Activated naive CD8-positive, alpha-beta T cell (primary cell): ENCODE data around the gene EGR4.
"Not testable (repeated sequence)": the region's sequence is repeated elsewhere in the genome, so short reads cannot be mapped to it uniquely, and the experiment has no call there.

ENCODE experiments used
- H3K27ac Mint-ChIP-seq: one replicate; pipeline ENCODE4 v1.8.0; 2021; ENCODE audit warnings: mixed read lengths
- H3K27me3 Mint-ChIP-seq: one replicate; pipeline ENCODE4 v1.8.0; 2021; ENCODE audit warnings: mixed read lengths
- H3K36me3 Mint-ChIP-seq: one replicate; pipeline ENCODE4 v1.8.0; 2021; ENCODE audit warnings: mixed read lengths
- H3K4me1 Mint-ChIP-seq: one replicate; pipeline ENCODE4 v1.8.0; 2021; ENCODE audit warnings: low read depth, mixed read lengths
- H3K4me3 Mint-ChIP-seq: one replicate; pipeline ENCODE4 v1.8.0; 2021; ENCODE audit warnings: mild to moderate bottlenecking, mixed read lengths
- H3K9me3 Mint-ChIP-seq: one replicate; pipeline ENCODE4 v1.8.0; 2021; ENCODE audit warnings: low read depth, mixed read lengths

The EGR4 gene

GRCh38 chr2:73262691-73263429 lies 30.5 kb downstream of the EGR4 start:
- not testable (repeated sequence) for H3K9me3 Mint-ChIP-seq, H3K27me3 Mint-ChIP-seq, H3K27ac Mint-ChIP-seq, H3K36me3 Mint-ChIP-seq, H3K4me3 Mint-ChIP-seq
- H3K4me1 Mint-ChIP-seq = peaks cover 12% of the 10 kb centered on the region

GRCh38 chr2:73262108-73262651 lies 31.2 kb downstream of the EGR4 start:
- no peak overlapping the region for H3K4me3 Mint-ChIP-seq
- no peak overlapping the region for H3K27ac Mint-ChIP-seq
- H3K36me3 Mint-ChIP-seq = peaks cover 5% of the 10 kb centered on the region
- no peaks in the 10 kb centered on the region for H3K27me3 Mint-ChIP-seq
- peaks cover 6% of the 10 kb centered on the region for H3K4me1 Mint-ChIP-seq
- no peaks in the 10 kb centered on the region for H3K9me3 Mint-ChIP-seq

DNA sequence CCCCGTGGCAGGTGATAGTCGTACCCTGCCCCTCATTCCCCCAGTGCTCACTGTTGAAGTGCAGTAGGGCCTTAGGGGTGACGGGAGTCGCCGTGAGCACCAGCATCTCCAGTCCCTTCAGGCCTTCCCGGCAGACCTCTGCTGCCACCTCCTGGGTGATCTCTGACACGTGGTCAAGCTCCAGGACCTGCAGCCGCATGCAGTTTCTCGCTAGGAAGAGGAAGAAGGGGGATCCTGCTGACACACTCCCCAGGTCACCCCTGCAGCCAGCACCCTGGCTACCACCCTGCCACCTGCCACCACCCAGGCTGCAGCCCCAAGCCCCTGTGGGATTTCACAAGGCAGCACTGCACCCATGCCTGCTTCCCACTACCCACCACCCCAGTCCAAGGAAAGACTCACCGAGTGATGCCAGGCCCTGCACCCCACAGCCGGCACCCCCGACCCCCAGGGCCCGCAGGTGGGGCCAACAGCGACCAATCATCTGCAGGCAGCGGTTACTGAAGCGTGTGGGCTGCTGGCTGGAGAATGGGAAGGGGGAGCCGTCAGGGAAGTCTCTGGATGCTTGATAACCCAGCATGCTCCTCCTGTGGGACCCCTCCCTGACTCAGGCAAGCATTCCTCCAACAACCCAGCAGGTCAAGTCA lies 32.9 kb downstream of the EGR4 start:
- Mint-ChIP-seq H3K36me3 (peaks cover 2% of the 10 kb centered on the region), H3K4me3 (no peak overlapping the region), H3K27me3 (no peaks in the 10 kb centered on the region), H3K4me1 (peaks cover 2% of the 10 kb centered on the region), H3K9me3 (no peaks in the 10 kb centered on the region), H3K27ac (no peak overlapping the region)

GRCh38 chr2:73259704-73260337 lies 33.5 kb downstream of the EGR4 start:
- Mint-ChIP-seq H3K4me3 (no peak overlapping the region), H3K4me1 (peaks cover 2% of the 10 kb centered on the region), H3K27ac (no peak overlapping the region), H3K36me3 (peaks cover 2% of the 10 kb centered on the region), H3K27me3 (no peaks in the 10 kb centered on the region), H3K9me3 (no peaks in the 10 kb centered on the region)

- no peak overlapping the region for H3K27ac Mint-ChIP-seq
- peaks cover 2% of the 10 kb centered on the region for H3K36me3 Mint-ChIP-seq
- H3K4me1 Mint-ChIP-seq = peaks cover 2% of the 10 kb centered on the region
- H3K9me3 Mint-ChIP-seq = no peaks in the 10 kb centered on the region
- H3K27me3 Mint-ChIP-seq = no peaks in the 10 kb centered on the region
- H3K4me3 Mint-ChIP-seq = no peak overlapping the region
Measured at GRCh38 chr2:73259276-73259675, 34.1 kb downstream of the EGR4 start.

- Mint-ChIP-seq H3K36me3 (peaks cover 2% of the 10 kb centered on the region), H3K9me3 (no peaks in the 10 kb centered on the region), H3K27ac (no peak overlapping the region), H3K27me3 (no peaks in the 10 kb centered on the region), H3K4me1 (peaks cover 2% of the 10 kb centered on the region), H3K4me3 (no peak overlapping the region)
Measured at GRCh38 chr2:73258913-73259215, 34.5 kb downstream of the EGR4 start.

GRCh38 chr2:73258186-73258912 lies 35.0 kb downstream of the EGR4 start:
- H3K4me1 Mint-ChIP-seq = peaks cover 2% of the 10 kb centered on the region
- no peak overlapping the region for H3K4me3 Mint-ChIP-seq
- no peaks in the 10 kb centered on the region for H3K27me3 Mint-ChIP-seq
- H3K27ac Mint-ChIP-seq = no peak overlapping the region
- H3K36me3 Mint-ChIP-seq = peaks cover 2% of the 10 kb centered on the region
- no peaks in the 10 kb centered on the region for H3K9me3 Mint-ChIP-seq

GRCh38 chr2:73257425-73258125 lies 35.8 kb downstream of the EGR4 start:
- Mint-ChIP-seq H3K27me3 (no peaks in the 10 kb centered on the region), H3K4me3 (no peak overlapping the region), H3K27ac (no peak overlapping the region), H3K4me1 (peaks cover 2% of the 10 kb centered on the region), H3K9me3 (no peaks in the 10 kb centered on the region), H3K36me3 (peaks cover 2% of the 10 kb centered on the region)

- Mint-ChIP-seq H3K27ac (peak overlapping the region; percentile 73), H3K9me3 (no peaks in the 10 kb centered on the region), H3K27me3 (no peaks in the 10 kb centered on the region), H3K36me3 (peaks cover 2% of the 10 kb centered on the region), H3K4me3 (no peak overlapping the region), H3K4me1 (peaks cover 2% of the 10 kb centered on the region)
Measured at GRCh38 chr2:73257021-73257420, 36.3 kb downstream of the EGR4 start.

- Mint-ChIP-seq H3K27ac (no peak overlapping the region), H3K4me3 (no peak overlapping the region), H3K9me3 (no peaks in the 10 kb centered on the region), H3K36me3 (peaks cover under 1% of the 10 kb centered on the region), H3K27me3 (no peaks in the 10 kb centered on the region), H3K4me1 (peaks cover 2% of the 10 kb centered on the region)
Measured at GRCh38 chr2:73256618-73256922, 36.8 kb downstream of the EGR4 start.

DNA sequence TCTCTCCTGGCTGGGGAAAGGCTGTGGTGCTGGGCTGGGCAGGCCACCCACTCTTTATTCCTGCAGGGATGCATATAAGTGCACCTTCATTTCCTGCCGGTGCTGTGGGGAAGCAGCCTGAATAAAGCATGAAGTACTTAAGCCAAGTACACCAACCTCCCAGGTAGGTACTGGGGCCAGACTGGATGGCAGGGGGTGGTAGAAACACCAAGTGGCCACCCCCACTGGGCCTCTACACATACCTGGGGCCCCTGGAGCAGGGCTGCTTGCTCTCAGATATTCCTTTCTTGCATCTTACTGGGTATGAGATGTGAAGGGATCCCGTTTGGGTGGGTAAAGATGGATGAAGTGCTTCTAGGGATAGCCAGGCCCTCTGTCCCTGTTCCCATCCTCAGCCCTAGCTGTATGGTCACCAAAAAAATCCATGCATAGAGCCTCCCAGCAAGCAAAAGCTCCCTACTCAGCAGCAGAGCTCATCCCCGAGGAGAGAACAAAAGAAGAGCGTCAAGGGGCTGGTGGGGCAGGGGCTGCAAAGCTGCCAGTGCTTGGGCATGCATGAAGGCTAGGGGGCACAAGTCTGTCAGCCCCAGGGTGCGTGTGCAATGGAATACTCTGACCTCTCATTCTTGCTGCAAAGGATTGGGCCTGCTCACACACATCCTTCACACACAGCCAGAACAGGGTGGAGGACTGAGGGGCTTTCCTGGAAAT lies 37.3 kb downstream of the EGR4 start:
- no peaks in the 10 kb centered on the region for H3K9me3 Mint-ChIP-seq
- peaks cover 2% of the 10 kb centered on the region for H3K4me1 Mint-ChIP-seq
- H3K27me3 Mint-ChIP-seq = no peaks in the 10 kb centered on the region
- H3K4me3 Mint-ChIP-seq = no peak overlapping the region
- H3K27ac Mint-ChIP-seq = no peak overlapping the region
- no peaks in the 10 kb centered on the region for H3K36me3 Mint-ChIP-seq

DNA sequence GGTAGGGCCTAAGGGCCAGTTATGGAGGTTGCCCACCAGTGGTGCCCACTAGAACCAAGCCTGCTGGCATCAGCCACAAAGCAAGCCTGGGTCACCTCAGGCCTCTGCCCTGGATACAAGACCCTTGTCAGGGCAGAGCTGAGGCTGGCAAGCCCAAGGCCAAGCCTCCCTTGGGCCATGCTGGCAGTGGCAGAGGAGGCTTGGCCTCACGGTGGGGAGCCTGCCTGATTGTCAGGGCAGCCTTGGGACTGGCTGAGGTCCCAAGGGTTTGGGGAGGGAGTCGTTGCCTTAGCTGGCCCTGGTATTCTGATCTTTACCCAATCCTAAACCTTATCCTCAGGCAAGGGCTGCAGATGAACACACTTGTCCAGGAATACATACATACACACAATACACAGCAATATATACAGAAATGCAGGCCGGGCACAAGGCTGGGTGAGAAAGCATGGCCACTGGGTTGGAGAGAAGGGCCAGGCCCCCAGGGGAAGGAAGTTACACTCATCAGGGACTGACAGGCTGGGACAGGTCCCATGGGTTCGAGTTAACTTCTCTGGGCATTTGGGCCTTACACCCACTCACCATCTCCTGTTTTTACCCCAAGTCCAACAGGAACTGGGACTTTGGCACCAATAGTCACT lies 38.2 kb downstream of the EGR4 start:
- Mint-ChIP-seq H3K27ac (no peak overlapping the region), H3K4me3 (no peak overlapping the region), H3K4me1 (peaks cover 2% of the 10 kb centered on the region), H3K9me3 (no peaks in the 10 kb centered on the region), H3K27me3 (no peaks in the 10 kb centered on the region), H3K36me3 (no peaks in the 10 kb centered on the region)

- Mint-ChIP-seq H3K9me3 (no peaks in the 10 kb centered on the region), H3K4me1 (peaks cover 2% of the 10 kb centered on the region), H3K36me3 (no peaks in the 10 kb centered on the region), H3K4me3 (no peak overlapping the region), H3K27me3 (no peaks in the 10 kb centered on the region), H3K27ac (no peak overlapping the region)
Measured at GRCh38 chr2:73254343-73255006, 38.9 kb downstream of the EGR4 start.
